ENCODE data around the gene APAF1.
A peak's percentile ranks its signal among the peaks of the same experiment; 100 is the strongest.
"Not testable (repeated sequence)": the region's sequence is repeated elsewhere in the genome, so short reads cannot be mapped to it uniquely, and the experiment has no call there.

The APAF1 gene

GRCh38 chr12:98644712-98645571, at the start of gene APAF1, which contains the start of gene IKBIP:
Gene APAF1, plus strand, starts transcription at chr12:98645290. Its CDS starts 3,070 bp downstream, at chr12:98648360.
Gene IKBIP, minus strand, starts transcription at chr12:98644788. Its CDS starts 87 bp downstream, at chr12:98644701.
- peak; percentile 98 to 99 for DNase-seq

DNA sequence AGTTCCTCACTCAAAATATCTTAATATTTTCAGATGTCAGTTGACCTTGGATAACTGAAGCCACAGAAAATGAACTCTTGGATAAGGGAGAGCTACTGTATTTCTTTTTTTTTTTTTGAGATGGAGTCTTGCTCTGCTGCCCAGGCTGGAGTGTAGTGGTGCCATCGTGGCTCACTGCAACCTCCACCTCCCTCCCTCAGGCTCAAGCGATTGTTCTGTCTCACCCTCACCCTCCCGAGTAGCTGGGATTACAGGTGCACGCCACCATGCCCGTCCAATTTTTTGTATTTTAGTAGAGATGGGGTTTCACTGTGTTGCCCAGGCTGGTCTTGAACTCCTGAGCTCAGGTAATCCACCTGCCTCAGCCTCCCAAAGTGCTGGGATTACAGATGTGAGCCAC, 47.8 kb upstream of the APAF1 start:
- not testable (repeated sequence) for DNase-seq

- no peak for DNase-seq
Observed at GRCh38 chr12:98601924-98602323, 43.2 kb upstream of the APAF1 start.

DNA sequence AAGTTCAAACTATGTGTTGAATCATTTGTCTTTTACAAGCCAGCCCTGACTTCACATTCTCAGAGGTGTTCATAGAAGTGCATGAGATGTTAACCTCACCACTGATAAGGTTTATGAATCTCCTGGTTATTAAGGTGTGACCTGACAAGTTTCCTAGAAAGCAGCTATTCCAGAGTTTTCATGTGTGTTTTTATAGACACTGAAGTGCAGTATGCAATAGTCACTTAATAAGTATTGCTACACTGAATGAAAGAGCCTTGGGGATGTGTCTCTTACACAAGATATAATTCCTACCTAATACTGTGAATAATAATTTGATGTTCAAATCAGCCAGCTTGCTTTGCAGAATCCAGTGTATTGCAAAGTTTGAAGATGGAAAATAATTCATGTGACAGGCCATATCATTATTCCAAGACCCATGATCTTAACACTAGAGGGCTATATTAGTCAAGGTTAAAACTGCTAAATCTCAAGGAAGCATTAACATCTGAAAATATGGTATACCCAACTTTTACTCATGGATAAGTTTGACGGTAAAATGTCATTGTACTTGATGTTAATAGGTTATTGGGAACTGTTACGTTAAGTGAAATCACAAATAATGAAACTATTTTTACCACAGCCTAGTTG, 38.6 kb upstream of the APAF1 start:
- no peak for DNase-seq

DNA sequence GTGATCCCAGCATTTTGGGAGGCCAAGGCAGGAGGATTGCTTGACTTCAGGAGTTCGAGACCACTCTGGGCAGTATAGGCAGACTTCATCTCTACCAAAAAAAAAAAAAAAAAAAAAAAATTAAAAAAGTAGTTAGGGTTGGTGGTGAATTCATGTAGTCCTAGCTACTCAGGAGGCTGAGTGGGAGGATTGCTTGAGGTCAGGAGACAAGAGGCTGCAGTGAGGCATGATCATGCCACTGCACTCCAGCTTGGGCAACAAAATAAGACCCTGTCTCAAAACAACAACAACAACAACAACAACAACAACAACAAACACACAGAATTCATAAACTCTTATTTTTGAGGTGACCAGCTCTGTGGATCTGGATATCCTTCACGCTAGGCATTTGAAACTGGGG, 34.5 kb upstream of the APAF1 start:
- no peak for DNase-seq

- DNase-seq: no peak
Observed at GRCh38 chr12:98612696-98613334, 32.3 kb upstream of the APAF1 start.

- no peak for DNase-seq
Observed at GRCh38 chr12:98618952-98619351, 26.1 kb upstream of the APAF1 start.

DNA sequence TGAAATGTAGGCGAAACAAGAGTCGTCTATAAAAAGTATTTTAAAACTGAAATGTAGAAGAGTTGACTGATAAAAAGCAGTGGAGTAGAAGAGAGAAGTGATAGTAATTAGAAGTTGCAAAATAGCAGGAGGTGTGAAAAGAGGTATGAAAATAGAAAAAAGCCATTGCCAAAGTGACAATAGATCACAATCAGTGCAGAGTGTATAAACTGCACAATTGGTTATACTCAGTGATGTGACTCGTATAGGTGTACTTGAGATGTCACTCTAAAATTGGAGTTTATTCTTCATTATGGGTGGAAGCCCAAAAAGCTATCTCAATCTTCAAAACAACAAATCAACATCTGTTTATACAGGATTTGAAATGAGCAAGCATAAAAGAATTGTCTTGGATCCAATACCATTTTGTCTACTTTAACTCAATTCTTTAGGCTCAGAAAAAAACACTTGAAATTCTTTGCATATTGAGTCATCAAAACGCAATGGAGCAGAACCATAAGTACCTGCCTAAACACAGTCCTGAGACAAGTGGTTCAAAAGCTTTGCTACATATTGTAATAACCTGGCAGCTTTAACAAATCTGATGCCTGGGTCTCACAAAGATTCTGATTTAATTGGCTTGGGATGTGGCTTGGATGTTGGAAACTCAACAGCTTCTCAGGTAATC, 9.3 kb upstream of the APAF1 start:
- DNase-seq: no peak

GRCh38 chr12:98637068-98637467, 8.0 kb upstream of the APAF1 start:
- DNase-seq: no peak

DNA sequence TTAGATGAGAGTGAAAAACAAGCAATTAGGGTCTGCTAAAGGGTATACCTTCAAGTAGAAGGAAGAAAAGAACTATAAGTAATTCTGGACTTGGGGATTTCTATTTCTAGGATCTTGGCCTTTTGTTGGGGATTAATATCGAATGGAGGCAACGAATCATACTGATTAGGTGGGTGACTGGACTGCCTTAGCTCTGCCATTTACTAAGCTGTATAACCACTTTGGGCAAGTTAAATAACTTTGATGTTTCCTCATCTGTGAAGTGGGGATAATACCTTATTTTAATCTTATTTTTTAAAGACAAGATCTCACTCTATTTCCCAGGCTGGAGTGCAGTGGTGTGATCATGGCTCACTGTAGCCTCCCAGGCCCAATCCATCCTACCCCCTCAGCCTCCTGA, 7.1 kb upstream of the APAF1 start:
- no peak for DNase-seq

DNA sequence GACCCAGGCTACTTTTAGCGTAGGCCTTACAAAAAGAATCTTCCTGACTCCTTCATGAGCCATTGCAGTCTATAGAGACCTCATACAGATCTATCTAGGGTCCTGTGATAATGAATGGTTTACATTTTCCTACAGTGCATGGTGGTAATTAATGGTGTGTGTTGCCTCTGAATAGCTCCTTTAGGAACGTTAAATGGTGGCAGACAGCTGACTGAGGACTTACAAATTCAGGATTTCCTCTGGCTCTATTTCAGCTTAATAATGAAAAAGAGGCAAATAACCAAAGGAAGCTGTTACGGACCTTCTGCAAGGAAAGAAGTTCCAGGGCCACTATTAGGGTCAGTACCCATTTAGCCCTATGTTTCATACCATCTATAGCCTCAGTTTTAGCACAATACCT, 5.6 kb upstream of the APAF1 start:
- DNase-seq: no peak

DNA sequence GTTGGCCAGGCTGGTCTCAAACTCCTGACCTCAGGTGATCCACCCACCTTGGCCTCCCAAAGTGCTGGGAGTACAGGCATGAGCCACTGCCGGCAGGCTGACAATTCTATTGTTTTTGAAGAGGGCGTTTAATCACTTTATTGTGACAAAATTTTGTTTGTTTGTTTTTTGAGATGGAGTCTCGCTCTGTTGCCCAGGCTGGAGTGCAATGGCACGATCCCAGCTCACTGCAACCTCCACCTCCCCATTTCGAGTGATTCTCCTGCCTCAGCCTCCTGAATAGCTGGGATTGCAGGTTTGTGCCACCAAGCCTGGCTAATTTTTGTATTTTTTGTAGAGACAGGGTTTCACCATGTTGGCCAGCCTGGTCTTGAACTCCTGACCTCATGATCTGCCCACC, 2.3 kb upstream of the APAF1 start:
- not testable (repeated sequence) for DNase-seq

- no peak for DNase-seq
Observed at GRCh38 chr12:98644433-98644711, 718 bp upstream of the APAF1 start.

GRCh38 chr12:98645572-98646067, 530 bp downstream of the APAF1 start:
- DNase-seq: peak; percentile 21 to 24

DNA sequence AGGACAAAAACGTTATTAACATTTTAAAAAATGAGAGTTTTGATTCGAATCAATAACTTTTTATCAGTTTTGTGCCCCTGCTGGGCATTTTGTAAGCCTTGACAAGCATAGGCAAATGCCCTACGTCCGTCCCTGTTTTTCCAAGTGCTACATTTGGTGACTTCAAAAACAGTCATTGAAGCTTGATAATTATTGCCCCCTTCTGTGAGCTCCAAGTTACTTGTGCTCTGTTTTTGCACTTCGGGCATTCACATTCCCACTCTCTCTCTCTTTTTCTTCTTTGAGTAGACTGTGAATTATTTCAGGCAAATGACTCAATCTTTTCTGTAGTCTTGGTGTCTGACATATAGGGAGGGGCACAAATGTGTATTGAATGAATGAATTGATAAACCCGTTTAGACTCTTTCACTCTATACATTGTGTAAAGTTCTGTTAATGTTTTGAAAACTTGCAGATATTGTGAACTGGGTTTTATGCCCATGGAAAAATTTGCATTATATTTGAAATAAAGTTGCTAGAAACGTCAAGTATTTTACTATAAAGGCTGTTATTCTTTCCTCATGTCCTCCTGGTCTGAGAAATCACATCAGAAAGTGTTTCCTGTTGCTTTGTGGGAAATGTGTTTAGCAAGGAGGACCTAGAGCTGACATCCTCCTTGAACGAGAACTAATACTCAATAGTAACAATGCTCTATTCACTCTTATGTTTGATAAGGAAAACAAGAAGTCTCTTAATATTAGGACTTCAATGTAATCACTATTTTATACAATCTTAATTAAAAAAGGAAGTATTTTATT, 1.4 kb downstream of the APAF1 start:
- no peak for DNase-seq

DNA sequence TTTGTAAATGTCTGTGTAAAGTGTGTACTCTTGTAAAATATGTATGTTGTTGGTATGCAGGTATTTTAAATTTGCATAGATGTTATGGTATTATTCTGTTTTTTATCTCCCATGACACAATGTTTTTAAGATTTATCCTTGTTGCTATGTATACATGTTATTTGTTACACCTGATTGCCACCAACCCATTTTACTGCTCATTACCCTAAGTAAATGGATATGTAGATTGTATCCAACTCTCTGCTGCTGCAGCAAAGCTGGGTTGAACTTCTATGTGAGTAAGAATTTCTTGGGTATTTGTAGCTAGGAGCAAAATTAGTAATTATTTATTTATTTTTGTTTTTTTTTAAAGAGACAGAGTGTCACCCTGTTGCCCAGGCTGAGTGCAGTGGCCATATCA, 6.2 kb downstream of the APAF1 start:
- no peak for DNase-seq

DNA sequence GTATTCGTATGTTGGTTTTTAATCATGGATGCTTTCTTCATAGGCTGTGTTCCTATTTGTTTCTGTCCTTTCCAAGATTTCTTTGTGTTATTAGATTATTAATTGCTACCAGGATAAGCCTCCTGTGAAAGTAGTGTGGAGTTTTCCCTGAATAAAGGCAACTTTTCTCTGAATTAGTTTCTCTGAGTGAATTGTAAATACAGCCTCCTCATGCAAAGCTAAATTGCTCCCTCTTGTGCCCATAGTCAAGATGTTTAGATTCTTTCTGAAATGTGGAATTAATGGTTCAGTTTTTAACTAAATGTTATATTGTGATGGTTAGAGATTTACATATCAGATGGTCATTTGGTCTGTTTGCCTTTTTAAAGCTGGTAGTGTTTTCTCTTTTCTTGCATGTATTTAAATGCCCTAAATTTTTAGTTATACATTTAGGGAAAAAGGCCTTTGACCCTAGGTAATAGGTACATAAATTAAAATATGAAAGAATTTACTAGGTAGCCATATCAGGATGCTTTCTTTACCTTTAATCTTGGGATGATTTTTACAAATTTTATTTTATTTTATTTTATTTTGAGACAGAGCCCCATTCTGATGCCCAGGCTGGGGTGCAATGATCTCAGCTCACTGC, 8.9 kb downstream of the APAF1 start:
- DNase-seq: no peak

GRCh38 chr12:98656289-98657101, 11.4 kb downstream of the APAF1 start:
- no peak for DNase-seq

DNA sequence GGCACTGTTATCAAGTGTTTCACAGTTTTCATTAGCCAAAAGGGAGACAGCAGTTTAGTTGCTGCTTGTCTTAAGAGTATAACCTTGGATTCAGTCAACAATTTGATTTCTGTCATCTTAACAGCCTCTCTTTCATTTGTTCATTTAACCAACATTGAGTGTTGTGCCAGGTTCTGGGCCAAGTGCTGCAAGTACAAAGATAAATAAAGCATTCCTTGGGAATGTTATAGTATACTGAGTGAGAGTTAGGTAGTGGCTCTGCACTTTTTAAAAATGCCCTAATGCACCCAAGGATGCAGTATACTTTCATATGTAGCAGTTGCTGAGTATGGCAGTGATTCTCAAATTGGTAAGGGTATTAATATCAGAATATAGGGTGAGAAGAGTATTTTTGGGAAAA, 15.4 kb downstream of the APAF1 start:
- no peak for DNase-seq

DNA sequence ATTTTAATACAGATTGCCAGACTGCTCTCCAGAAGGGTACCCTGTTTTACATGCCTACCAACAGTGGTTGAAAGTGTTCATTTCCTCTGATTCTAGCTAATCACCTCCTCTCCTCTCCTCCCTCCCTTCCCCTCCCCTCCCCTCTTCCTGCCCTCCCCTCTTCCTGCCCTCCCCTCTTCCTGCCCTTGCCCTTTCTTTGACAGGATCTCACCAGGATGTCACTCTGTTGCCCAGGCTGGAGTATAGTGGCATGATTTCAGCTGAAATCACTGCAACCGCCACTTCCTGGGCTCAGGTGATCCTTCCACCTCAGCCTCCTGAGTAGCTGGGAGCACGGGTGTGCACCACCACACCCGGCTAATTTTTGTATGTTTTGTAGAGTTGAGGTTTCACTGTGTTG, 24.7 kb downstream of the APAF1 start:
- DNase-seq: no peak

DNA sequence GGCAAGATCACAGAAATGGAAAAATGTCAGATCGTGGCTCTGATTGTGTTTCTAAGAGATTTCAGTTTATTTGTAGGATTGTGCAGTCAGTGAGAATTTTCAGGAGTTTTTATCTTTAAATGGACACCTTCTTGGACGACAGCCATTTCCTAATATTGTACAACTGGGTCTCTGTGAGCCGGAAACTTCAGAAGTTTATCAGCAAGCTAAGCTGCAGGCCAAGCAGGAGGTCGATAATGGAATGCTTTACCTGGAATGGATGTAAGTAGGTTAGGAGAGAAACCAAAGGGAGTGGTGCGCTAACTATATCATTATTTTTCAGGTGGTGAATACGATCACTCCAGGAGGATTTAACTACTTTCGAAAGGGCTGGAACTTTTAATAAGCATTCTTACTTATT, 26.4 kb downstream of the APAF1 start:
- no peak for DNase-seq
